SK-N-SH treated with all-trans-retinoic acid at 6 μM for 48 hours (cell line): ENCODE data around the gene PLXND1.

Experiments
- ESRRG ChIP-seq: fragments of 250-450 bp; sonication (Bioruptor Pico); IDR thresholded peaks from 2 replicates; pipeline ENCODE4 v1.6.1; 2021; ENCODE audit warnings: mild to moderate bottlenecking
- GLIS3 ChIP-seq: fragments of 250-450 bp; sonication (Bioruptor Pico); IDR thresholded peaks from 2 replicates; pipeline ENCODE4 v1.5.0; 2020; ENCODE audit warnings: mild to moderate bottlenecking, moderate library complexity
- PATZ1 ChIP-seq: fragments of 250-450 bp; sonication (Bioruptor Pico); IDR thresholded peaks from 2 replicates; pipeline ENCODE4 v1.8.0; 2020; ENCODE audit warnings: mild to moderate bottlenecking, moderate library complexity, borderline replicate concordance
- RARB ChIP-seq: fragments of 250-450 bp; sonication (Bioruptor Pico); IDR thresholded peaks from 2 replicates; pipeline ENCODE4 v1.8.0; 2021; ENCODE audit warnings: mild to moderate bottlenecking, moderate library complexity
- SNAI2 ChIP-seq: fragments of 250-450 bp; sonication (Bioruptor Pico); IDR thresholded peaks from 2 replicates; pipeline ENCODE4 v1.5.0; 2020; ENCODE audit warnings: mild to moderate bottlenecking, moderate library complexity

- TF ChIP-seq GLIS3 (no peak), PATZ1 (no peak), SNAI2 (CRISPR knock-in tag) (no peak), RARB (CRISPR knock-in tag) (no peak), ESRRG (CRISPR knock-in tag) (no peak)
Measured at GRCh38 chr3:129543156-129543790, 63.2 kb downstream of the PLXND1 start, which contains the start of gene H1-8.
